Measurements from ENCODE around the gene ASB7. TPM values are rescaled to one million over a fixed set of nuclear protein-coding genes. Genes with fewer than 3 reads are reported as not detected.

The ASB7 gene
- total RNA-seq, 1 donor from 2014 or later: 14.6 TPM

GRCh38 chr15:100663086-100663914, 60.9 kb downstream of the ASB7 start:
- H3K36me3 Mint-ChIP-seq: no peaks in the 10 kb centered on the region
- TF ChIP-seq CTCF (conservative IDR thresholded peaks at IDR 0.05): peak; percentile 48
- H3K4me3 Mint-ChIP-seq: no peak overlapping the region
- peaks cover 17% of the 10 kb centered on the region for H3K4me1 Mint-ChIP-seq (ENCODE audit: unreplicated experiment)
- H3K27me3 Mint-ChIP-seq: peaks cover 10% of the 10 kb centered on the region
- H3K27ac Mint-ChIP-seq: no peak overlapping the region
- no peak for DNase-seq (ENCODE audit: extremely low spot score, unreplicated experiment)
- H3K9me3 Mint-ChIP-seq: no peaks in the 10 kb centered on the region

GRCh38 chr15:100663915-100664281, 61.5 kb downstream of the ASB7 start:
- H3K9me3 Mint-ChIP-seq: no peaks in the 10 kb centered on the region
- H3K36me3 Mint-ChIP-seq: no peaks in the 10 kb centered on the region
- peaks cover 18% of the 10 kb centered on the region for H3K4me1 Mint-ChIP-seq (ENCODE audit: unreplicated experiment)
- H3K4me3 Mint-ChIP-seq: no peak overlapping the region
- no peak for DNase-seq (ENCODE audit: extremely low spot score, unreplicated experiment)
- peaks cover 10% of the 10 kb centered on the region for H3K27me3 Mint-ChIP-seq
- no peak for TF ChIP-seq CTCF (conservative IDR thresholded peaks at IDR 0.05)
- H3K27ac Mint-ChIP-seq: no peak overlapping the region

GRCh38 chr15:100665570-100665969, 63.2 kb downstream of the ASB7 start:
- Mint-ChIP-seq H3K4me1 (ENCODE audit: unreplicated experiment) (peaks cover 18% of the 10 kb centered on the region), H3K36me3 (no peaks in the 10 kb centered on the region), H3K27me3 (peaks cover 14% of the 10 kb centered on the region), H3K27ac (no peak overlapping the region), H3K4me3 (no peak overlapping the region), H3K9me3 (no peaks in the 10 kb centered on the region)
- DNase-seq (ENCODE audit: extremely low spot score, unreplicated experiment): no peak
- no peak for TF ChIP-seq CTCF (conservative IDR thresholded peaks at IDR 0.05)

GRCh38 chr15:100667405-100668347, 65.3 kb downstream of the ASB7 start:
- H3K27me3 Mint-ChIP-seq: peaks cover 14% of the 10 kb centered on the region
- no peaks in the 10 kb centered on the region for H3K9me3 Mint-ChIP-seq
- peaks cover 24% of the 10 kb centered on the region for H3K4me1 Mint-ChIP-seq (ENCODE audit: unreplicated experiment)
- no peak overlapping the region for H3K4me3 Mint-ChIP-seq
- H3K36me3 Mint-ChIP-seq: no peaks in the 10 kb centered on the region
- no peak for TF ChIP-seq CTCF (conservative IDR thresholded peaks at IDR 0.05)
- no peak for DNase-seq (ENCODE audit: extremely low spot score, unreplicated experiment)
- peak overlapping the region; percentile 9 for H3K27ac Mint-ChIP-seq

GRCh38 chr15:100668348-100668745, 66.0 kb downstream of the ASB7 start:
- Mint-ChIP-seq H3K36me3 (no peaks in the 10 kb centered on the region), H3K4me1 (ENCODE audit: unreplicated experiment) (peaks cover 24% of the 10 kb centered on the region), H3K27me3 (peaks cover 14% of the 10 kb centered on the region), H3K9me3 (no peaks in the 10 kb centered on the region), H3K4me3 (no peak overlapping the region), H3K27ac (no peak overlapping the region)
- no peak for TF ChIP-seq CTCF (conservative IDR thresholded peaks at IDR 0.05)
- DNase-seq (ENCODE audit: extremely low spot score, unreplicated experiment): no peak
